Memory B cell (primary cell): Measurements from ENCODE around the gene HOPX.
"Not testable (repeated sequence)": the region's sequence is repeated elsewhere in the genome, so short reads cannot be mapped to it uniquely, and the experiment has no call there.

Experiments used
- ATAC-seq: fragments of 150-1000 bp; cut with Tn5 transposase; 2 replicates; pipeline ENCODE4 v1.10.0; 2021; ENCODE audit warnings: low read depth, mild to moderate bottlenecking, moderate library complexity
- DNase-seq, 2 donors: peaks; one replicate each; pipeline ENCODE4 v3.0.0; 2022; ENCODE audit warnings: low spot score in 2 of 2
- H3K27ac Mint-ChIP-seq: one replicate; pipeline ENCODE4 v1.8.0; 2022; ENCODE audit warnings: mild to moderate bottlenecking, moderate library complexity, mixed read lengths
- H3K27me3 Mint-ChIP-seq: one replicate; pipeline ENCODE4 v1.8.0; 2022; ENCODE audit warnings: mixed read lengths
- H3K36me3 Mint-ChIP-seq: one replicate; pipeline ENCODE4 v1.8.0; 2022; ENCODE audit warnings: mild to moderate bottlenecking, mixed read lengths
- H3K4me1 Mint-ChIP-seq: one replicate; pipeline ENCODE4 v1.8.0; 2022; ENCODE audit warnings: mixed read lengths
- H3K4me3 Mint-ChIP-seq: one replicate; pipeline ENCODE4 v1.8.0; 2022; ENCODE audit warnings: mild to moderate bottlenecking, moderate library complexity, mixed read lengths
- H3K9me3 Mint-ChIP-seq: one replicate; pipeline ENCODE4 v1.8.0; 2022; ENCODE audit warnings: mixed read lengths

The HOPX gene

GRCh38 chr4:56681158-56681852 is at the start of gene HOPX:
HOPX (minus strand) TSS chr4:56681296; CDS start chr4:56657816, 23,480 bp downstream.
- no peak for DNase-seq

GRCh38 chr4:56730097-56730496 is 49.0 kb upstream of the HOPX start:
- no peak for ATAC-seq
- no peak overlapping the region for H3K27ac Mint-ChIP-seq
- no peaks in the 10 kb centered on the region for H3K9me3 Mint-ChIP-seq

More at GRCh38 chr4:56681158-56681852, at the start of gene HOPX:
- peak; percentile 51 for ATAC-seq
- Mint-ChIP-seq H3K27me3 (peaks cover 21% of the 10 kb centered on the region), H3K36me3 (no peaks in the 10 kb centered on the region), H3K9me3 (no peaks in the 10 kb centered on the region), H3K4me3 (peak within 1 kb of the TSS; percentile 67), H3K4me1 (peaks cover 8% of the 10 kb centered on the region), H3K27ac (no peak within 1 kb of the TSS)

GRCh38 chr4:56728512-56728911 is 47.4 kb upstream of the HOPX start:
- DNase-seq (no peak), ATAC-seq (no peak)
- Mint-ChIP-seq H3K27me3 (peaks cover 13% of the 10 kb centered on the region), H3K4me1 (peaks cover 5% of the 10 kb centered on the region), H3K36me3 (no peaks in the 10 kb centered on the region), H3K27ac (no peak overlapping the region), H3K4me3 (no peak overlapping the region), H3K9me3 (no peaks in the 10 kb centered on the region)

More at GRCh38 chr4:56730097-56730496, 49.0 kb upstream of the HOPX start:
- Mint-ChIP-seq H3K36me3 (no peaks in the 10 kb centered on the region), H3K4me1 (peaks cover 4% of the 10 kb centered on the region), H3K27me3 (peaks cover 13% of the 10 kb centered on the region), H3K4me3 (no peak overlapping the region)
- DNase-seq: no peak

- Mint-ChIP-seq H3K36me3 (no peaks in the 10 kb centered on the region), H3K4me3 (no peak overlapping the region), H3K27ac (no peak overlapping the region), H3K9me3 (no peaks in the 10 kb centered on the region), H3K27me3 (peaks cover 6% of the 10 kb centered on the region), H3K4me1 (peaks cover 5% of the 10 kb centered on the region)
- ATAC-seq (no peak), DNase-seq (no peak)
Observed at GRCh38 chr4:56727150-56727549, 46.1 kb upstream of the HOPX start.

GRCh38 chr4:56726593-56726992 is 45.5 kb upstream of the HOPX start:
- H3K27me3 Mint-ChIP-seq, H3K36me3 Mint-ChIP-seq, H3K9me3 Mint-ChIP-seq, H3K4me1 Mint-ChIP-seq, ATAC-seq, H3K4me3 Mint-ChIP-seq, DNase-seq, H3K27ac Mint-ChIP-seq: not testable (repeated sequence)

GRCh38 chr4:56723659-56724230 is 42.6 kb upstream of the HOPX start:
- Mint-ChIP-seq H3K4me3 (no peak overlapping the region), H3K27ac (no peak overlapping the region), H3K4me1 (peaks cover 4% of the 10 kb centered on the region), H3K36me3 (no peaks in the 10 kb centered on the region), H3K27me3 (peaks cover 6% of the 10 kb centered on the region), H3K9me3 (no peaks in the 10 kb centered on the region)
- DNase-seq: no peak
- no peak for ATAC-seq

- peak overlapping the region; percentile 1 for H3K4me3 Mint-ChIP-seq
- H3K27ac Mint-ChIP-seq: no peak overlapping the region
- H3K4me1 Mint-ChIP-seq: peaks cover 4% of the 10 kb centered on the region
- peaks cover 6% of the 10 kb centered on the region for H3K27me3 Mint-ChIP-seq
- no peak for ATAC-seq
- no peak for DNase-seq
- no peaks in the 10 kb centered on the region for H3K36me3 Mint-ChIP-seq
- H3K9me3 Mint-ChIP-seq: no peaks in the 10 kb centered on the region
Observed at GRCh38 chr4:56723201-56723605, 42.1 kb upstream of the HOPX start.

GRCh38 chr4:56708146-56708545 is 27.1 kb upstream of the HOPX start:
- no peak overlapping the region for H3K27ac Mint-ChIP-seq
- no peak overlapping the region for H3K4me3 Mint-ChIP-seq
- no peaks in the 10 kb centered on the region for H3K9me3 Mint-ChIP-seq
- H3K27me3 Mint-ChIP-seq: peaks cover 9% of the 10 kb centered on the region
- no peak for DNase-seq
- peaks cover 3% of the 10 kb centered on the region for H3K4me1 Mint-ChIP-seq
- ATAC-seq: no peak
- H3K36me3 Mint-ChIP-seq: no peaks in the 10 kb centered on the region

GRCh38 chr4:56705966-56706365 is 24.9 kb upstream of the HOPX start:
- no peak overlapping the region for H3K27ac Mint-ChIP-seq
- no peak overlapping the region for H3K4me3 Mint-ChIP-seq
- H3K27me3 Mint-ChIP-seq: peaks cover 8% of the 10 kb centered on the region
- H3K36me3 Mint-ChIP-seq: no peaks in the 10 kb centered on the region
- no peaks in the 10 kb centered on the region for H3K9me3 Mint-ChIP-seq
- DNase-seq: no peak
- ATAC-seq: no peak
- H3K4me1 Mint-ChIP-seq: peaks cover 3% of the 10 kb centered on the region

- H3K4me3 Mint-ChIP-seq: no peak overlapping the region
- no peaks in the 10 kb centered on the region for H3K9me3 Mint-ChIP-seq
- H3K27me3 Mint-ChIP-seq: peaks cover 8% of the 10 kb centered on the region
- no peak overlapping the region for H3K27ac Mint-ChIP-seq
- H3K36me3 Mint-ChIP-seq: no peaks in the 10 kb centered on the region
- ATAC-seq (no peak), DNase-seq (no peak)
- peaks cover 3% of the 10 kb centered on the region for H3K4me1 Mint-ChIP-seq
Observed at GRCh38 chr4:56705334-56705733, 24.2 kb upstream of the HOPX start.

- DNase-seq: no peak
- Mint-ChIP-seq H3K9me3 (no peaks in the 10 kb centered on the region), H3K27me3 (peaks cover 5% of the 10 kb centered on the region), H3K4me1 (peaks cover 3% of the 10 kb centered on the region), H3K4me3 (no peak overlapping the region), H3K27ac (no peak overlapping the region), H3K36me3 (no peaks in the 10 kb centered on the region)
- no peak for ATAC-seq
Observed at GRCh38 chr4:56704089-56704871, 23.2 kb upstream of the HOPX start.

GRCh38 chr4:56703378-56703777 is 22.3 kb upstream of the HOPX start:
- Mint-ChIP-seq H3K36me3 (no peaks in the 10 kb centered on the region), H3K27me3 (peaks cover under 1% of the 10 kb centered on the region), H3K9me3 (no peaks in the 10 kb centered on the region), H3K4me3 (no peak overlapping the region), H3K27ac (no peak overlapping the region), H3K4me1 (peaks cover 3% of the 10 kb centered on the region)
- ATAC-seq: no peak
- DNase-seq: no peak

- DNase-seq (no peak), ATAC-seq (no peak)
- Mint-ChIP-seq H3K9me3 (no peaks in the 10 kb centered on the region), H3K36me3 (no peaks in the 10 kb centered on the region), H3K4me3 (no peak overlapping the region), H3K4me1 (peaks cover 3% of the 10 kb centered on the region), H3K27me3 (peaks cover 2% of the 10 kb centered on the region), H3K27ac (no peak overlapping the region)
Observed at GRCh38 chr4:56701644-56702043, 20.5 kb upstream of the HOPX start.

- no peaks in the 10 kb centered on the region for H3K36me3 Mint-ChIP-seq
- H3K4me1 Mint-ChIP-seq: peaks cover 3% of the 10 kb centered on the region
- ATAC-seq: no peak
- H3K9me3 Mint-ChIP-seq: no peaks in the 10 kb centered on the region
- H3K27ac Mint-ChIP-seq: no peak overlapping the region
- peaks cover 2% of the 10 kb centered on the region for H3K27me3 Mint-ChIP-seq
- DNase-seq: no peak
- H3K4me3 Mint-ChIP-seq: no peak overlapping the region
Observed at GRCh38 chr4:56701161-56701480, 20.0 kb upstream of the HOPX start.
